DND-41 (cell line): Measurements from ENCODE around the gene THSD7A.

Experiments used
- ATAC-seq: fragments of 200-7000 bp; cut with Tn5 transposase; 3 replicates; pipeline ENCODE4 v1.9.1; 2021; ENCODE audit warnings: low read depth; ENCODE audit not compliant: insufficient read depth
- DNase-seq: peaks from one replicate; pipeline ENCODE4 v3.0.0-alpha.2; 2020
- H2AFZ ChIP-seq: 2 replicates; pipeline ENCODE4 v1.6.0; 2012; ENCODE audit warnings: low read depth, low read length
- H3K27ac ChIP-seq: 2 replicates; pipeline ENCODE4 v1.5.1; 2012; ENCODE audit warnings: low read length, inconsistent platforms
- H3K27me3 ChIP-seq: fragments of 200-600 bp; sonication (generic); 2 replicates; pipeline ENCODE4 v1.6.0; 2012; ENCODE audit warnings: low read length, mild to moderate bottlenecking, inconsistent platforms; ENCODE audit not compliant: insufficient read depth, poor library complexity
- H3K36me3 ChIP-seq: 2 replicates; pipeline ENCODE4 v1.5.1; 2012; ENCODE audit warnings: low read length, inconsistent platforms; ENCODE audit not compliant: insufficient read depth
- H3K4me1 ChIP-seq: 2 replicates; pipeline ENCODE4 v1.5.1; 2012; ENCODE audit warnings: mild to moderate bottlenecking, low read length; ENCODE audit not compliant: insufficient read depth
- H3K4me2 ChIP-seq: 2 replicates; pipeline ENCODE4 v1.6.0; 2012; ENCODE audit warnings: mild to moderate bottlenecking, moderate library complexity, low read length, inconsistent platforms; ENCODE audit not compliant: insufficient read depth
- H3K4me3 ChIP-seq, 2 experiments: fragments of 200-600 bp in 1 of 2; shearing (Covaris generic) in 1 of 2; 2 replicates each; pipeline ENCODE4 v1.5.1; 2012 to 2016; ENCODE audit warnings: inconsistent platforms in 2 of 2, low read length in 2 of 2, mild to moderate bottlenecking in 2 of 2, low read depth in 1 of 2, moderate library complexity in 1 of 2
- H3K79me2 ChIP-seq: 2 replicates; pipeline ENCODE4 v1.6.0; 2012; ENCODE audit warnings: low read length, inconsistent platforms; ENCODE audit not compliant: insufficient read depth
- H3K9ac ChIP-seq: 2 replicates; pipeline ENCODE4 v1.6.0; 2012; ENCODE audit warnings: low read depth, mild to moderate bottlenecking, inconsistent platforms, low read length, moderate library complexity
- H3K9me3 ChIP-seq: 2 replicates; pipeline ENCODE4 v1.5.1; 2012; ENCODE audit warnings: low read length, moderate library complexity, mild to moderate bottlenecking, inconsistent platforms; ENCODE audit not compliant: insufficient read depth, severe bottlenecking
- H4K20me1 ChIP-seq: 2 replicates; pipeline ENCODE4 v1.6.0; 2012; ENCODE audit warnings: low read length; ENCODE audit not compliant: insufficient read depth
- EZH2 ChIP-seq: IDR thresholded peaks from 3 replicates; pipeline ENCODE4 v1.6.1; 2012; ENCODE audit warnings: borderline replicate concordance, low read depth, mild to moderate bottlenecking, moderate library complexity, low read length, inconsistent platforms; ENCODE audit not compliant: severe bottlenecking
- TF ChIP-seq, protein P1 (sequence below): IDR thresholded peaks from 2 replicates; pipeline ENCODE4 v1.5.1; 2012; ENCODE audit warnings: borderline replicate concordance, low read length, moderate library complexity, mild to moderate bottlenecking; ENCODE audit not compliant: poor library complexity, severe bottlenecking; ENCODE audit errors: extremely low read depth

Gene THSD7A

DNA sequence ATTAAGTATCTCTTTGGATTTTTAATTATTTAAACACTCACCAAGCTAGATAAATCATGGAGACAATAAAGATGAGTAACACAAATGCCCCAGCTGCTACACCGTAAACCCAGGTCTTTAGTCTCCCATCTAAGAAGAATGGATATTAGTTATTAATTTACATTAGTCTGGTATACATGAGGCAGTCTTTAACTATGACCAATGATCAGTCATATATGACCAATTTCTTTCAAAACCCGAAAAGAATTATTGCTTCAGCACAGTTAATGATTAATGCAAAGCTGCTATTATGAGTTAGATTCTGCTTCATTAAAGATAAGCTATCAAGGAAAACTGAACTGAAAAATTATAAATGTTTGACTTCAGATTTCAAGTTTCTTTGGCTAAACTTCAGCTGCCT is 455.5 kb downstream of the THSD7A start:
- Histone ChIP-seq H4K20me1 (no peaks in the 10 kb centered on the region), H3K79me2 (no peaks in the 10 kb centered on the region), H3K4me1 (no peaks in the 10 kb centered on the region), H3K4me3 (no peak overlapping the region), H3K36me3 (no peaks in the 10 kb centered on the region), H3K4me2 (no peak overlapping the region), H2AFZ (no peak overlapping the region), H3K27ac (no peak overlapping the region), H3K9me3 (no peaks in the 10 kb centered on the region), H3K27me3 (no peaks in the 10 kb centered on the region), H3K9ac (no peak overlapping the region)
- DNase-seq (no peak), ATAC-seq (no peak)
- TF ChIP-seq, protein P1, sequence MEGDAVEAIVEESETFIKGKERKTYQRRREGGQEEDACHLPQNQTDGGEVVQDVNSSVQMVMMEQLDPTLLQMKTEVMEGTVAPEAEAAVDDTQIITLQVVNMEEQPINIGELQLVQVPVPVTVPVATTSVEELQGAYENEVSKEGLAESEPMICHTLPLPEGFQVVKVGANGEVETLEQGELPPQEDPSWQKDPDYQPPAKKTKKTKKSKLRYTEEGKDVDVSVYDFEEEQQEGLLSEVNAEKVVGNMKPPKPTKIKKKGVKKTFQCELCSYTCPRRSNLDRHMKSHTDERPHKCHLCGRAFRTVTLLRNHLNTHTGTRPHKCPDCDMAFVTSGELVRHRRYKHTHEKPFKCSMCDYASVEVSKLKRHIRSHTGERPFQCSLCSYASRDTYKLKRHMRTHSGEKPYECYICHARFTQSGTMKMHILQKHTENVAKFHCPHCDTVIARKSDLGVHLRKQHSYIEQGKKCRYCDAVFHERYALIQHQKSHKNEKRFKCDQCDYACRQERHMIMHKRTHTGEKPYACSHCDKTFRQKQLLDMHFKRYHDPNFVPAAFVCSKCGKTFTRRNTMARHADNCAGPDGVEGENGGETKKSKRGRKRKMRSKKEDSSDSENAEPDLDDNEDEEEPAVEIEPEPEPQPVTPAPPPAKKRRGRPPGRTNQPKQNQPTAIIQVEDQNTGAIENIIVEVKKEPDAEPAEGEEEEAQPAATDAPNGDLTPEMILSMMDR, result no peak
- TF ChIP-seq EZH2, result no peak

DNA sequence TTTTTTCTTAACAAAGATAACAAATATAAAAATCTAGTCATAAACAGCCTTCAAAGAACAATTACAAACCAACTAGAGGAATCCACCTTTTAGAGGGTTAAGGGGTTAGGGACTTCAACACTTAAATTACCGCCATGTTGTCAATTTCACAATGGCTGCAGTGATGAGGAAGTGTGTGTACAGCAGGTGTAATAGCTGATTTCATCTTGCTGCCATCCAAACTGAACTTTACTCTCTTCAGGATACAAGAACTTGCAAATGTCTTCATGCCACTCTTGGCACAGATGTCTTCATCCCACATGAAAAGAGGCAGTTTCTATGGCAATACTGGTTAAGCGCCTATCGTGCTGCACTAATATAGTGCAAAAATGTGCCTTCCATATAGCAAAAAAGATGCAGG is 457.4 kb downstream of the THSD7A start:
- no peak overlapping the region for H3K9ac ChIP-seq
- H2AFZ ChIP-seq, result no peak overlapping the region
- H3K36me3 ChIP-seq, result no peaks in the 10 kb centered on the region
- H3K79me2 ChIP-seq, result no peaks in the 10 kb centered on the region
- no peak overlapping the region for H3K4me3 ChIP-seq
- DNase-seq, result no peak
- no peaks in the 10 kb centered on the region for H3K9me3 ChIP-seq
- no peaks in the 10 kb centered on the region for H4K20me1 ChIP-seq
- no peaks in the 10 kb centered on the region for H3K27me3 ChIP-seq
- H3K4me1 ChIP-seq, result no peaks in the 10 kb centered on the region
- no peak overlapping the region for H3K27ac ChIP-seq
- TF ChIP-seq EZH2, result no peak
- TF ChIP-seq, protein P1, result no peak
- no peak for ATAC-seq
- H3K4me2 ChIP-seq, result no peak overlapping the region

DNA sequence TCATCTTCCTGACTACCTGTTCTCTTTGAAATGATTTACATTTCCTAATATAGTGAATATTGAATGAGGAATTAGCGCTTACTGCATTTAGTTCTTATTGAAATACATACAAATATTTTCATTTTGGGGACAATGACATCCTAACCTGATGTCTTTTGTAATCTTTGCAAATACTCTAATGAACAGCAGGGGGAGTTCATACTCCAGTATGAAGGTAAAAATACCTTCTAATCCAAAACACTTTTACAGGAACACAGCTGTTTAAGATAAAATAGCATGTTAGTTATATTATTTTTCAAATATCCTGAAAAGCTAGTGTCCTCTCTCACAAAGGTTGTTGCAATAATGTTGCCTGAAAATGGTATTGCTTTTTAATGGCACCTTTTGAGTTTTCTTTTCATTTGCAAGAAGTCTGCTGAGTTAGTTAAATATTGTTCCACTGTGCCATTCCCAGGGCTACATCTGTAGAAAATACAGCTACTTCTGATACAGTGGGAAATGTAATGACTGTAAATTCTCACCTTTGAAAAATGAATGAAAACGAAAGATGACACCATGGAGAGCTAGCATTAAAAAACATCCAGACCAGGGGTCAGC is 458.4 kb downstream of the THSD7A start:
- Histone ChIP-seq H3K9me3 (no peaks in the 10 kb centered on the region), H3K4me3 (no peak overlapping the region), H3K4me1 (no peaks in the 10 kb centered on the region), H4K20me1 (no peaks in the 10 kb centered on the region), H2AFZ (no peak overlapping the region), H3K9ac (no peak overlapping the region), H3K27ac (no peak overlapping the region), H3K36me3 (no peaks in the 10 kb centered on the region), H3K79me2 (no peaks in the 10 kb centered on the region), H3K27me3 (no peaks in the 10 kb centered on the region), H3K4me2 (no peak overlapping the region)
- ATAC-seq, result no peak
- no peak for DNase-seq
- TF ChIP-seq EZH2, result no peak
- TF ChIP-seq, protein P1, result peak; percentile 60

DNA sequence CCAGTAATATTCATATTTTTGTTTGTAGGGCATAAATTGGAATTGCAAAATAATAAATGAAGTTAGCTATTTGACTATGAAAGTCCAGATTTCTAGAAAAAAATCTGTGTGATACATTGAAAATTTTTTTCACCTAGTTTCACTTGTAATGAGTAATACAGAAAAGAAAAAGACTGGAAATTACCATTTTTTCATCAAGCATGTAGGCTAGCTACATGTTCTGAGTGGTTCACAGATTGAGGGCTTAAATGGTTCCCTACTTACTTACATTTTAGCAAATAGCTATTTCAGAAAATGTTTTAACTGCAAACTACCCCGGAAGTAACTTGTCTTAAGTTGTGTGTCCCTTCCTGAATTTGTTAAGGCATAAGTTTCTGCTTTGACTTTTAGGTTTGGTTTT is 462.3 kb downstream of the THSD7A start:
- H3K36me3 ChIP-seq, result no peaks in the 10 kb centered on the region
- H3K9ac ChIP-seq, result no peak overlapping the region
- H3K4me3 ChIP-seq, result no peak overlapping the region
- ATAC-seq, result no peak
- no peaks in the 10 kb centered on the region for H3K9me3 ChIP-seq
- no peaks in the 10 kb centered on the region for H3K27me3 ChIP-seq
- no peak overlapping the region for H3K4me2 ChIP-seq
- H3K4me1 ChIP-seq, result no peaks in the 10 kb centered on the region
- H3K27ac ChIP-seq, result no peak overlapping the region
- no peak for DNase-seq
- no peak overlapping the region for H2AFZ ChIP-seq
- H3K79me2 ChIP-seq, result no peaks in the 10 kb centered on the region
- H4K20me1 ChIP-seq, result no peaks in the 10 kb centered on the region
- TF ChIP-seq, protein P1, result no peak
- TF ChIP-seq EZH2, result no peak
